Caco-2 (cell line): Measurements from ENCODE around the gene MRPL19. TPM values are rescaled to one million over a fixed set of nuclear protein-coding genes. Genes with fewer than 3 reads are reported as not detected.

ENCODE experiments used
- BruUV-seq: library from RNA; stranded (reverse); fragments of 400-500 nt; replicated peaks from 2 replicates; lab custom pipeline; 2021; lab: Mats Ljungman, UMichigan
- CTCF ChIA-PET: fragments of 300-600 bp; sonication (Branson Sonifier 250); formaldehyde crosslinking; loops from one replicate; lab custom pipeline; 2022; ENCODE audit warnings: antibody characterized with exemption; lab: Charles Lee
- POLR2A ChIA-PET: fragments of 300-600 bp; sonication (Branson Sonifier 250); formaldehyde crosslinking; loops from one replicate; lab custom pipeline; 2022; ENCODE audit warnings: antibody characterized with exemption; lab: Charles Lee
- DNase-seq, 2 experiments: peaks; one replicate each; pipeline versions ENCODE4 v3.0.0 to v3.0.0-alpha.2; 2020 to 2022
- H3K27me3 ChIP-seq: replicated peaks from 2 replicates; pipeline ENCODE4 v1.6.0; 2011; ENCODE audit warnings: low read length; ENCODE audit not compliant: control insufficient read depth, insufficient read depth
- H3K36me3 ChIP-seq: 2 replicates; pipeline ENCODE4 v1.5.1; 2011; ENCODE audit warnings: low read length; ENCODE audit not compliant: control insufficient read depth, insufficient read depth
- H3K4me1 ChIP-seq: fragments of 250-450 bp; sonication (Bioruptor Pico); 2 replicates; pipeline ENCODE4 v1.5.1; 2020; ENCODE audit warnings: mild to moderate bottlenecking
- H3K4me3 ChIP-seq: 2 replicates; pipeline ENCODE4 v1.5.1; 2011; ENCODE audit warnings: low read depth, mild to moderate bottlenecking, control low read depth, low read length
- H3K9me3 ChIP-seq: fragments of 250-450 bp; sonication (Bioruptor Pico); 2 replicates; pipeline ENCODE4 v1.5.1; 2020; ENCODE audit warnings: mild to moderate bottlenecking, moderate library complexity
- H3K27ac Mint-ChIP-seq: one replicate; pipeline ENCODE4 v1.8.0; 2022; ENCODE audit warnings: mixed read lengths; ENCODE audit not compliant: unreplicated experiment
- H3K27me3 Mint-ChIP-seq: one replicate; pipeline ENCODE4 v1.8.0; 2022; ENCODE audit warnings: mixed read lengths; ENCODE audit not compliant: insufficient read depth, unreplicated experiment
- H3K36me3 Mint-ChIP-seq: one replicate; pipeline ENCODE4 v1.8.0; 2022; ENCODE audit warnings: mild to moderate bottlenecking, mixed read lengths; ENCODE audit not compliant: insufficient read depth, unreplicated experiment
- H3K4me1 Mint-ChIP-seq: one replicate; pipeline ENCODE4 v1.8.0; 2022; ENCODE audit warnings: low read depth, mixed read lengths; ENCODE audit not compliant: unreplicated experiment
- H3K4me3 Mint-ChIP-seq: one replicate; pipeline ENCODE4 v1.8.0; 2022; ENCODE audit warnings: mild to moderate bottlenecking, moderate library complexity, mixed read lengths; ENCODE audit not compliant: unreplicated experiment
- H3K9me3 Mint-ChIP-seq: one replicate; pipeline ENCODE4 v1.8.0; 2022; ENCODE audit warnings: mixed read lengths; ENCODE audit not compliant: unreplicated experiment
- intact Hi-C: fragments of 100-400 bp; cut with micrococcal nuclease; formaldehyde crosslinking; loops from one replicate; pipeline ENCODE4 v1.10.0; 2022; ENCODE audit not compliant: unreplicated experiment
- total RNA-seq: library from RNA; stranded (reverse); gene quantifications from 2 replicates; pipeline ENCODE4 v1.2.3, GENCODE V29; 2022
- TF ChIP-seq, protein P1 (sequence below), 2 experiments: fragments of 200-600 bp in 1 of 2; IDR thresholded peaks; 1 replicate in 1 of 2; 2 replicates in 1 of 2; pipeline versions ENCODE4 v1.5.1 to v1.8.0; 2011 to 2022; ENCODE audit warnings: antibody characterized with exemption in 1 of 2, control low read depth in 1 of 2, inconsistent platforms in 1 of 2, low read depth in 1 of 2, low read length in 1 of 2, mild to moderate bottlenecking in 1 of 2, moderate library complexity in 1 of 2; ENCODE audit not compliant: insufficient read depth in 1 of 2, severe bottlenecking in 1 of 2, unreplicated experiment in 1 of 2

MRPL19 gene
- total RNA-seq, 1 experiment from 2014 or later: 57.8 TPM

- no TSS peak for BruUV-seq
- H3K27me3 Mint-ChIP-seq: no peaks in the 10 kb centered on the region
- no peak overlapping the region for H3K27ac Mint-ChIP-seq
- H3K9me3 ChIP-seq: no peaks in the 10 kb centered on the region
- TF ChIP-seq, protein P1, sequence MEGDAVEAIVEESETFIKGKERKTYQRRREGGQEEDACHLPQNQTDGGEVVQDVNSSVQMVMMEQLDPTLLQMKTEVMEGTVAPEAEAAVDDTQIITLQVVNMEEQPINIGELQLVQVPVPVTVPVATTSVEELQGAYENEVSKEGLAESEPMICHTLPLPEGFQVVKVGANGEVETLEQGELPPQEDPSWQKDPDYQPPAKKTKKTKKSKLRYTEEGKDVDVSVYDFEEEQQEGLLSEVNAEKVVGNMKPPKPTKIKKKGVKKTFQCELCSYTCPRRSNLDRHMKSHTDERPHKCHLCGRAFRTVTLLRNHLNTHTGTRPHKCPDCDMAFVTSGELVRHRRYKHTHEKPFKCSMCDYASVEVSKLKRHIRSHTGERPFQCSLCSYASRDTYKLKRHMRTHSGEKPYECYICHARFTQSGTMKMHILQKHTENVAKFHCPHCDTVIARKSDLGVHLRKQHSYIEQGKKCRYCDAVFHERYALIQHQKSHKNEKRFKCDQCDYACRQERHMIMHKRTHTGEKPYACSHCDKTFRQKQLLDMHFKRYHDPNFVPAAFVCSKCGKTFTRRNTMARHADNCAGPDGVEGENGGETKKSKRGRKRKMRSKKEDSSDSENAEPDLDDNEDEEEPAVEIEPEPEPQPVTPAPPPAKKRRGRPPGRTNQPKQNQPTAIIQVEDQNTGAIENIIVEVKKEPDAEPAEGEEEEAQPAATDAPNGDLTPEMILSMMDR (IDR thresholded peaks at IDR 0.05; ENCODE audit: insufficient read depth in 1 of 2, low read depth in 1 of 2, low read length in 1 of 2, severe bottlenecking in 1 of 2, unreplicated experiment in 1 of 2): no peak
- ChIA-PET CTCF (no interaction called here), POLR2A (no interaction called here)
- H3K4me1 ChIP-seq: no peaks in the 10 kb centered on the region
- intact Hi-C loops: no loop called here
- H3K4me3 Mint-ChIP-seq: no peak overlapping the region
- H3K4me1 Mint-ChIP-seq: no peaks in the 10 kb centered on the region
- no peaks in the 10 kb centered on the region; the same call in 1 of the 2 replicates for H3K36me3 ChIP-seq
- no peaks in the 10 kb centered on the region for H3K9me3 Mint-ChIP-seq
- DNase-seq: no peak
- no peaks in the 10 kb centered on the region for H3K27me3 ChIP-seq
- peaks cover 8% of the 10 kb centered on the region for H3K36me3 Mint-ChIP-seq
- H3K4me3 ChIP-seq: no peak overlapping the region
Measured at GRCh38 chr2:75688196-75688595, 41.6 kb downstream of the MRPL19 start.

DNA sequence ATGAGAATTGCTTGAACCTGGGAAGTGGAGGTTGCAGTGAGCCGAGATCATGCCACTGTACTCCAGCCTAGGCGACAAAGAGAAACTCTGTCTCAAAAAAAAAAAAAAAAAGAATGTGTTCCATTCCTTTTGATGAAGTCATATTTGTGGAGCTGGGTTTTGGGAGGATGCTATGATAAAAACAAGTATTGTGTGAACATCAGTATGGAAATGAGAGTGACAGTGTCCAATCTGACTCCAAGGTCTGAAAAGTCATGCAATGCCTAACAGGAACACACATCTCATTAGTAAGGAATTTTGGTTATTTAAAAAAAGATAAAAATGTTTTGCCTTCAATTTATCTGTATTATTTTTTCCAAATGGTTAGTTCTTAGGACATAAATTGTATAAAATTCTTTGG lies 52.3 kb downstream of the MRPL19 start:
- TF ChIP-seq, protein P1 (IDR thresholded peaks at IDR 0.05; ENCODE audit: insufficient read depth in 1 of 2, low read depth in 1 of 2, low read length in 1 of 2, severe bottlenecking in 1 of 2, unreplicated experiment in 1 of 2): no peak
- POLR2A ChIA-PET: no interaction called here

DNA sequence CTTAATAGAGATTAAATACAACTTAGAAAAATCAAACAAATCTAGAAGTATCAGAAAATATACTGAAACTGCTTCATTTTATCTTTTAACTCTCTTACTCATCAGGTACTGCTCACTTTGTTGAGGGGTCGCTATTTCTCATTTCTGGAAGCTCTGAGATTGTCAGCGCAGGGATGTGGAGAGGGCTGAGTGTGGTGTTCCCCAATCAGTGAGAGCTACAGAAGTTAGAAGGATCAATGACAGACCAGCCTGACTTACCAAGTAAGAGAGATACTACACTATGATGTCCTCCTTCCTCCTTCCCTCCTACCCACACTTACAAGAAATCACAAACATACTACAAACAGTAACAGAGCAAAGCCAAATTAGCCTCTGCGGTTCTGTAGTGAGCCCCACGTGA lies 56.0 kb downstream of the MRPL19 start:
- Histone ChIP-seq H3K9me3 (no peaks in the 10 kb centered on the region), H3K4me3 (no peak overlapping the region), H3K36me3 (no peaks in the 10 kb centered on the region; the same call in none of the 2 replicates), H3K27me3 (no peaks in the 10 kb centered on the region), H3K4me1 (no peaks in the 10 kb centered on the region)
- ChIA-PET CTCF (no interaction called here), POLR2A (no interaction called here)
- TF ChIP-seq, protein P1 (IDR thresholded peaks at IDR 0.05; ENCODE audit: insufficient read depth in 1 of 2, low read depth in 1 of 2, low read length in 1 of 2, severe bottlenecking in 1 of 2, unreplicated experiment in 1 of 2): no peak
- H3K27ac Mint-ChIP-seq: no peak overlapping the region
- H3K4me3 Mint-ChIP-seq: no peak overlapping the region
- DNase-seq: no peak
- H3K9me3 Mint-ChIP-seq: no peaks in the 10 kb centered on the region
- no peaks in the 10 kb centered on the region for H3K4me1 Mint-ChIP-seq
- no peaks in the 10 kb centered on the region for H3K27me3 Mint-ChIP-seq
- intact Hi-C loops: no loop called here
- no TSS peak for BruUV-seq
- H3K36me3 Mint-ChIP-seq: peaks cover 42% of the 10 kb centered on the region

More for the DNA sequence above, 52.3 kb downstream of the MRPL19 start:
- H3K4me1 ChIP-seq: no peaks in the 10 kb centered on the region
- H3K4me3 ChIP-seq: no peak overlapping the region
- BruUV-seq: no TSS peak
- no peaks in the 10 kb centered on the region for H3K9me3 Mint-ChIP-seq
- H3K4me3 Mint-ChIP-seq: no peak overlapping the region
- peaks cover 34% of the 10 kb centered on the region for H3K36me3 Mint-ChIP-seq
- no peaks in the 10 kb centered on the region for H3K27me3 ChIP-seq
- no peaks in the 10 kb centered on the region for H3K27me3 Mint-ChIP-seq
- no peak for DNase-seq
- H3K27ac Mint-ChIP-seq: no peak overlapping the region
- CTCF ChIA-PET: interaction anchor here (0.6 kb wide), 1 partner anchor 137 kb away, joined by 4 read pairs; no protein-coding TSS in a partner anchor
- intact Hi-C loops: no loop called here
- no peaks in the 10 kb centered on the region for H3K9me3 ChIP-seq
- peaks cover 2% of the 10 kb centered on the region for H3K36me3 ChIP-seq
- no peaks in the 10 kb centered on the region for H3K4me1 Mint-ChIP-seq
